ENCODE results near the gene RAVER1.
A peak's percentile ranks its signal among the peaks of the same experiment; 100 is the strongest.
"Not testable (repeated sequence)": the region's sequence is repeated elsewhere in the genome, so short reads cannot be mapped to it uniquely, and the experiment has no call there.

RAVER1 gene

DNA sequence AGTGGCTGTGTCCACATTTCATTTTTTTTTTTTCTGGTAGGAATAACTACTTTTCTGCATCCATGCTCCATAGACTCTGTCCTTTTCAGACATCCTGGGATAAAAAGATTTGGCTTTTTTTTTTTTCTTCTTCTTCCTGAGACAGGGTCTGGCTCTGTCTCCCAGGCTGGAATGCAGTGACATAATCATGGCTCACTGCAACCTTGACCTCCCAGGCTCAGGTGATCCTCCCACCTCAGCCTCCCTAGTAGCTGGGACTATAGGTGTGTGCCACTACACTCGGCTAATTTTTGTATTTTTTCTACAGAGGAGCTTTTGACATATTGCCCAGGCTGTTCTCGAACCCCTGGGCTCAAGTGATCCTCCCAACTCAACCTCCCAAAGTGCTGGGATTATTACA is 10.2 kb upstream of the RAVER1 start:
- no peak for DNase-seq (ENCODE audit: low spot score)

GRCh38 chr19:10339977-10340376 is 6.6 kb upstream of the RAVER1 start:
- DNase-seq (ENCODE audit: low spot score), result no peak

- no peak for DNase-seq (ENCODE audit: low spot score)
Measured at GRCh38 chr19:10339380-10339960, 6.1 kb upstream of the RAVER1 start, which contains the start of gene ICAM3. ICAM3 (minus strand) TSS chr19:10339624; CDS start chr19:10339614, 10 bp downstream.

GRCh38 chr19:10338940-10339339 is 5.6 kb upstream of the RAVER1 start:
- DNase-seq (ENCODE audit: low spot score), result no peak

DNA sequence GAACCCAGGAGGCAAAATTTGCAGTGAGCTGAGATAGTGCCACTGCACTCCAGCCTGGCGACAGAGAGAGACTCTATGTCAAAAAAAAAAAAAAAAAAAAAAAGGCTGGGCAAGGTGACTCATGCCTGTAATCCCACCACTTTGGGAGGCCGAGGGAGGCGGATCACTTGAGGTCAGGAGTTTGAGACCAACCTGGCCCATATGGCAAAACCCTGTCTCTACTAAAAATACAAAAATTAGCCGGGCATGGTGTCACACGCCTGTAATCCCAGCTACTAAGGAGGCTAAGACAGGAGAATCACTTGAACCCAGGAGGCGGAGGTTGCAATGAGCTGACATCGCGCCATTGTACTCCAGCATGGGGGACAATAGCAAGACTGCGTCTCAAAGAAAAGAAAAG is 3.4 kb upstream of the RAVER1 start:
- not testable (repeated sequence) for DNase-seq (ENCODE audit: low spot score)

DNA sequence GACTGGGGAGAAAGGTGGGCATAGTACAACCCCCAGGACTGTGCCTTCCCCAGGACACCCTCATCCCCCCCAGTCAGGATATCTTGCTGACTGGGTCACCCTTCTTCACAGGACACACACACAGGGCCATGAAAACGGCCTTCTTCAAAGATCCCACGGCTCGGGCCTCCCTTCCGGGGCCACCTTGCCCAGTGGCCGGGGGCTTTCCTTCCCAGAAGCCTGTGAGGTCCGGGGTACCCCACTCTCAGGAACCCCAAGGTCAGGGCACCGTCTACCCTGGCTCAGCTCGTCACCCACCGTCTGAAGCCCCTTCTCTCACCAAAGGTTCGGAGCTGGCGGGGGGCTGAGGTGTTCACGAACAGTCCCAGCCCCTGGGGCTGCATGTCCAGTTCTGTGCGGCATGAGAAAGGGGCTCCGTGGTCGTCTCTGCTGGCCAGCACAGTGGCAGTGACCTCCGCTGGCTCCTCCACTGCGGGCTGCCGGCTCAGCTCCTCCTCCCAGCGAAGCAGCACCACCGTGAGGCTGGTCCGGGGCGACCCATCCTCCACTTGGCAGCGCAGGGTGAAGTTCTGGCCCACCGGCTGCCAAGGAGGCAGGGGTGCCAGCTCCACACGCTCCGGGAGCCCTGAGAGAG is 2.1 kb upstream of the RAVER1 start:
- DNase-seq (ENCODE audit: low spot score), result no peak

GRCh38 chr19:10334588-10335351 is 1.4 kb upstream of the RAVER1 start:
- peak; percentile 89 for DNase-seq (ENCODE audit: low spot score)

GRCh38 chr19:10333758-10334587 is 644 bp upstream of the RAVER1 start:
- DNase-seq (ENCODE audit: low spot score), result peak; percentile 15

GRCh38 chr19:10332158-10332964 is 968 bp downstream of the RAVER1 start:
- no peak for DNase-seq (ENCODE audit: low spot score)

DNA sequence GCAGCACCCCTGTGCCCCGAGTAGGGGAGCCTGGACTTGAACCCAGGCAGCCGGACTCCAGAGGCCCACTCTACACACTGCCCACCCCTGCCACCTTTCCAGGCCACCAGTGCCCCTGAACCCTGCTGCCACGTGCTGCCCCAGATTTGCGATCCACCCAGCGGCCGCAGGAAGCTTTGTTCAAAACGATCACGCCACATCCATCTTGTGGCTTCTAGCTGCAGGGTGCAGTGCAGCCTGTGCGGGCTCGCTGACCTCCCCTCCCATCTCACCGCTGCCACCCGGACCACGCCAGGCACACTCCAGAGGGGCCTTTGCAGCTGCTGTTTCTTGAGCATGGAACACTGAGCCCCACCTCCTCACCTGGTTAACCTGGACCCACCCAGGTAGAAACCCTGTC is 3.8 kb downstream of the RAVER1 start:
- no peak for DNase-seq (ENCODE audit: low spot score)

- DNase-seq (ENCODE audit: low spot score), result no peak
Measured at GRCh38 chr19:10328558-10329429, 4.5 kb downstream of the RAVER1 start.

DNA sequence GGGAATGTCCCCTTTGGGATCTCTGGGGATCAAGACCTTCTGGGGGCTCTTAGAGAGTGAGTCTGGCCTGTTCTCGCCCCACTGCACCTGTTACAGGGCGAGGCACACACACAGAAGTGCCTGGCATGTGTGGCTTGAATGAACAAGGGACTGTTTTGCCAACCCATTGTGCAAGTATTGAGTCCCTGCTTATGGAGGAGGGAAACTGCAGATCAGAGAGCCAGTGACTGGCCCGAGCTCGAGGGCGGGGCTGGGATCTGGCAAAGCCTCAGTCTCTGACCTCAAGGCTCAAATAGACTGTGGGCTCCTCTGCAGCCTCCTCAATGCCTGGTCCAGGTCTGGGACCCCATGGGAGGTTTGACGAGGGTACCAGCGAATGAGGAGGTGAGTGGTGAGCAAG is 5.5 kb downstream of the RAVER1 start:
- no peak for DNase-seq (ENCODE audit: low spot score)

GRCh38 chr19:10325732-10326131 is 7.6 kb downstream of the RAVER1 start:
- DNase-seq (ENCODE audit: low spot score), result no peak

DNA sequence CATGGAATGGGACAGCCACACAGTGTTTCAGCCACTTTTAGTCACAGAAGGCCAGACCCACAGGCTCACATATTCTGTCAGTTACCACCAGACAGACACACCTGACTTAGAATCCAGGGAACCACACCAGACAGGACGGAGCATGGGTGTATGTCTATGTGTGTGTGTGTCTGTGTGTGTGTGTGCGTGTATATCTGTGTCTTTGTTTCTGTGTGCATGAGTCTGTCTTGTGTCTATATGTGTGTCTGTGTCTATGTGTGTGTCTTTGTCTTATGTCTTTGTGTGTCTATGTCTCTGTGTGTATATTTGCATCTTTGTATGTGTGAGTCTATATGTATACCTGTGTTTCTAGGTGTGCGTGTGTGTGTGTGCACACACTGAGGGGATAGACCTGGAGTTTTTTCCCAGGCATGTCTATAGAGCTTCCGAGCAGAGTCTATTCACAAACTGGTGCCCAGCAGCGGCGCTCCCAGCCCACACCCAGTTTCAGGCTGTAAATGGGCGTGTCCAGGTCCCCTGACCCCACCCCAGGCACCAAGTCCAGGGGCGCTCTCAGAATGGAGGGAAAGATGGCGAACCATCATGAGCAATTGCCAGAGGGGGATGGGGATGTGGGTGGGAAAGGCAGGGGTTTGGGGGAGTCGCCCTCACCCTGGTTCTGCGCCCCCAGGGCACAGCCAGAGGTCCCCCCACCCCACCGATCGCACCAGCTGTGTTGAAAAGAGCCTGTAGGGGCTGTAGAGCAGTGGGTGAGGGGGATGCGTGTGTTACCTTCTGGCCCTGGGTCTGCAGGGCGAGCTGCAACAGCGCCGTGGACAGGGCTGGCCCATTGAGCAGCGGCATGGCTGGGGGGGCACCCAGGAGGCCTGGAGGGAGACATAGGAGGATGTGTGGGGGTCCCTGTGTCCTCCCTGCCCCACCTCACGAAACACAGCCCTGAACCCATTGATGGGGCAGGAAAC is 11.2 kb downstream of the RAVER1 start:
- no peak for DNase-seq (ENCODE audit: low spot score)

DNA sequence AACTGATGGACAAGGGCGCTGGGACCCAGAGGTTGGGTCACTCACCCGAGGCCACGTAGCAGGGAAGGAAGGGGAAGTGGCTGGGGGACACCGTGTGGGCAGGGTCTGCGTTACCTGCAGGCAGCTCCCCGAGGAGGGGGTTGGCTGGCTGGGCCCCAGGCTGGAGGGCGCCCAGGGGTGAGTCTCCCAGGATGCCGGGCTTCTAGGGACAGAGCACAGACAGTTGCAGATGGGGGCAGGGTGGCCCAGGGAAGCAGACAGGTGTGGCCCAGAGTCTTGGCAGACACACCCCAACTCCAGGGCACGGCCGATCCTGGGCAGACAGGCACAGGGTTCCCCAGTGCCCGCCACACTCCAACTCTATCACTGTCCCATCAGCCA is 11.9 kb downstream of the RAVER1 start:
- DNase-seq (ENCODE audit: low spot score), result no peak

GRCh38 chr19:10320602-10321416 is 12.5 kb downstream of the RAVER1 start:
- DNase-seq (ENCODE audit: low spot score), result no peak

DNA sequence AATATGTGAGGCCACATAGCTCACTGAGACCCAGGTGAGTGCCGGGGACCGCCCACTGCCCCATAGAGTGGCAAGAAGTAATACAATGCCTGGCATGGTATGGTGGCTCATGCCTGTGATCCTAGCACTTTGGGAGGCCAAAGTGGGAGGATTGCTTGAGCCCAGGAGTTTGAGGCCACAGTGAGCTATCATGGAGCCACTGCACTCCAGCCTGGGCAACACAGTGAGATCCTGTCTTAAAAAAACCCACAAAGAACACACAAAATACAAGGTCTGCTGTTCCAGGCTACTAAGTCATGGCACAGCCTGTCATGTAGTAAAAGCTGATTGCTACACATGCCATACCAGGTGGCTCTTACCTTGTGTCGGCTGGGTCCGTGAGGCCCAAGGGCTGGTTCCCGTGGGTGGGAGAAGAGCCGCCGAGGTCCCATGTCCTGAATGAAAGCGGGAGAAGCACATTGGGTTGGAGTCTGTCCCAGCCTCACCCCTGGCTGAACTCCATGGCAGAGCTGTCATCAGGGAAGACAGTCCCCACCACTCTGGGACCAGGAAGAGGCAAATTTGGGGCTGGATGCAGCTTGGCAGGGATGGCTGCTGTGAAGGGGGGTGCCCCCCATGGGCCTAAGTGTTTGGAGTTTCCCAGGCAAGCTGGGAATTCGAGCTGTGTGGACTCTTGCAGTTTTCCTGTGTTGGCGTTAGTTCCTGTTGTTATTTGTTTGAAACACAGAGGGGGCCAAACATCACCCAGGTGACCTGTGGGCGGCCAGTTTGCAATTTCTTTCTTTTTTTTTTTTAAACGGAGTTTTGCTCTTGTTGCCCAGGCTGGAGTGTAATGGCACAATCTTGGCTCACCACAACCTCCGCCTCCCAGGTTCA is 14.3 kb downstream of the RAVER1 start:
- no peak for DNase-seq (ENCODE audit: low spot score)
